NCI-H2171 (cell line): ENCODE measurements around the gene RGS3.
A peak's percentile ranks its signal among the peaks of the same experiment; 100 is the strongest.

ENCODE experiments used
- DNase-seq: peaks from one replicate; lab custom pipeline; 2025; lab: John Stamatoyannopoulos, UW

Gene RGS3

GRCh38 chr9:113602126-113603047 is 138.9 kb downstream of the RGS3 start:
- peak; percentile 92 for DNase-seq

GRCh38 chr9:113603048-113603375 is 139.5 kb downstream of the RGS3 start:
- DNase-seq = no peak

GRCh38 chr9:113603773-113604172 is 140.2 kb downstream of the RGS3 start:
- DNase-seq = no peak

GRCh38 chr9:113604393-113604792 is 140.9 kb downstream of the RGS3 start:
- DNase-seq = no peak

GRCh38 chr9:113606510-113606909 is 143.0 kb downstream of the RGS3 start:
- no peak for DNase-seq

- DNase-seq = no peak
Observed at GRCh38 chr9:113608082-113608685, 144.7 kb downstream of the RGS3 start.

GRCh38 chr9:113609562-113610318 is 146.2 kb downstream of the RGS3 start:
- peak; percentile 35 for DNase-seq

- DNase-seq = no peak
Observed at GRCh38 chr9:113611461-113612215, 148.1 kb downstream of the RGS3 start.

GRCh38 chr9:113612216-113612747 is 148.8 kb downstream of the RGS3 start:
- no peak for DNase-seq

- DNase-seq = no peak
Observed at GRCh38 chr9:113612828-113613227, 149.3 kb downstream of the RGS3 start.

- DNase-seq = no peak
Observed at GRCh38 chr9:113613815-113614413, 150.4 kb downstream of the RGS3 start.

GRCh38 chr9:113614843-113615648 is 151.5 kb downstream of the RGS3 start:
- DNase-seq = no peak

- no peak for DNase-seq
Observed at GRCh38 chr9:113616116-113616515, 152.6 kb downstream of the RGS3 start.

- DNase-seq = no peak
Observed at GRCh38 chr9:113616621-113617496, 153.3 kb downstream of the RGS3 start.

- DNase-seq = no peak
Observed at GRCh38 chr9:113617550-113617949, 154.0 kb downstream of the RGS3 start.

- no peak for DNase-seq
Observed at GRCh38 chr9:113618836-113619490, 155.4 kb downstream of the RGS3 start.

- DNase-seq = no peak
Observed at GRCh38 chr9:113619491-113620376, 156.2 kb downstream of the RGS3 start.
